Subcutaneous adipose tissue (tissue), 4 donors: ENCODE results near the gene PDGFD. TPM values are rescaled to one million over a fixed set of nuclear protein-coding genes. Genes with fewer than 3 reads are reported as not detected.

Experiments
- CTCF ChIP-seq: fragments of 450-650 bp; IDR thresholded peaks from one replicate; pipeline ENCODE4 v1.5.1; 2016; ENCODE audit warnings: low read depth, mild to moderate bottlenecking, control low read depth, antibody characterized with exemption, moderate library complexity
- total RNA-seq, 4 donors: library from RNA; depleted of rRNA; stranded (reverse); fragments of >200 nt; gene quantifications; one replicate each; pipeline ENCODE4 v1.1.0, GENCODE V29; 2016

PDGFD gene
- total RNA-seq, 4 donors from 2014 or later = 19.4 to 77.7 (median 44.9) TPM

GRCh38 chr11:104046331-104046730, 117.6 kb downstream of the PDGFD start:
- no peak for TF ChIP-seq CTCF

DNA sequence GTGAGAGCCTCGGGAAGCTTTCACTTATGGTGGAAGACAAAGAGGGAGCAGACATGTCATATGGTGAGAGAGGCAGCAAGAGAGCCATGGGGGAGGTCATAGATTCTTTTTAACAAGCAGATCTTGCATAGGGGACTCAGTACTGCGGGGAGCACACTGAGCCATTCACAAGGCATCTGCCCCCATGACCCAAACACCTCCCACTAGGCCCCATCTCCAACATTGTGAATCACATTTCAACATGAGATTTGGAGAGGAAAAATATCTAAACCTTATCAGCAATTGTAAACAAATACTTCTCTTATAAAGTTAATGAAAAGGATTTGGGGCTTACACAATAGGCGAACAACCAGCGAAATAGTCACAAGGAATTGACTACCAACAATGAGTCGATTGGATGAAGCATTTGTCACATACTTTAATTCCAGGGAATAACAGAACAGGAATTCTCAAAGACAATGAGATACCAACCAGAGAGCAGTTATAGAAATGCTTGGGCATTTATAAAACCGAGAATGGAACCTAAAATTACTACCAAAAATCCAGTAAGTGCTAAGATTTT, 120.2 kb downstream of the PDGFD start:
- TF ChIP-seq CTCF = no peak

DNA sequence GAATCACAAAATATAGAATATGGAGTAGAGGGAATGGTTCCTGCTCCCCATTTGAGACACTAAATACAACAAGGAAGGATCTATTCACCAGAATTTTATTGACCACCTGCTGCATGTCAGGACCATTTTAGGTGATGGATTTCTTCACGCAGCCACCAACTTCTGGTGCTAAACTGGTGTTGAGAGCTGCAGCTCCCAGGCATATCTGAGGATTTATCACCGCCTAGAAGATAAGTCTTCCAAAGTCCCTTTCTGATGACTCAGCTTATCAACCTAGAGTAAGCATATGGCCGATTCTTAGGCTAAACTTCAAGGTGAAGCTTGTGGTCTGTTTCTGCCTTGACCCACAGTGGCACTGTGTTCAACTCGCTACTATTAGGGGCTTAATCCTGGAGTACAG, 120.8 kb downstream of the PDGFD start:
- no peak for TF ChIP-seq CTCF

DNA sequence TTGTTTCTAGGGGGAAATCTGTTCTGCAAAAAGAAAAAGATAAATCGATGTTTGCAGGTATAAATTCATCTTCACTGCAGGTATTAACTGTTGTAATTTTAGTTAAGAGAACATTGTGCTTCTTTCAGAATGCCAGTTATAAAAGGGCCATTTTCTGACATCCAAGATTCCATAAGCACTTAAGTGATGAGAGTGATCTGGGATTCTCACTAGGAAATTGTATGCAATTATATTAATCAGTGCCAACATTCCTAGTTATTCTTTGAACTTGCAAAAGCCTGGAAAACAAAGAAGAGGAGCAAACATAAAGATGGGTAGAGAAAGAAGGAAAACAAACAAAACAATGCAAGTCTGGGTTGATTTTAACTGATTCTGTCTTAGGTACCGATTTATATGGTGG, 122.2 kb downstream of the PDGFD start:
- no peak for TF ChIP-seq CTCF

DNA sequence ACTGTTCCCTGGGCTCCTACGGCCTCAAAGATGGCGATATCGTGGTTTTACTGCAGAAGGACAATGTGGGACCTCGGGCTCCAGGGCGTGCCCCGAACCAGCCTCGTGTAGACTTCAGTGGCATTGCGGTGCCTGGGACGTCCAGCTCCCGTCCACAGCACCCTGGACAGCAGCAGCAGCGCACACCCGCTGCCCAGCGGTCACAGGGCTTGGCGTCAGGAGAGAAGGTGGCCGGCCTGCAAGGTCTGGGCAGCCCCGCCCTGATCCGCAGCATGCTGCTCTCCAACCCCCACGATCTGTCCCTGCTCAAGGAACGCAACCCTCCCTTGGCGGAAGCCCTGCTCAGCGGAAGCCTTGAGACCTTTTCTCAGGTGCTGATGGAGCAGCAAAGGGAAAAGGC, 127.0 kb downstream of the PDGFD start:
- no peak for TF ChIP-seq CTCF

DNA sequence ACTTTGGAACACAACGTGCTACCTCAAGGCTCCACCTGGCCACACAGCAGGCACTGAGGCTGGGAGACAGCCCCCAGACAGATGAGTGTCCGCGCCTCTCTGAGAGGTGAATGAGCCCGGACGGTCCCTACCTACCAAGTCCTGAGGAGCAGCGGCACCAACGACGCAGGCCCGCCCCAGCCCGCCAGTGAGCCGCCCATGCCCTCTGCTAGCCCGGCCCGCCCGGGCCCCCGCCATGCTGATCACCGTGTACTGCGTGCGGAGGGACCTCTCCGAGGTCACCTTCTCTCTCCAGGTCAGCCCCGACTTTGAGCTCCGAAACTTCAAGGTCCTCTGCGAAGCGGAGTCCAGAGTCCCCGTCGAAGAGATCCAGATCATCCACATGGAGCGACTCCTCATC, 127.4 kb downstream of the PDGFD start, which contains the start of gene DDI1:
Gene DDI1, plus strand, starts transcription at position 53 of the 400 bp plus-strand sequence. Its CDS starts 183 bp downstream, at position 236.
- no peak for TF ChIP-seq CTCF

- no peak for TF ChIP-seq CTCF
Observed at GRCh38 chr11:104033561-104033960, 130.4 kb downstream of the PDGFD start.
